GM18517 (cell line): ENCODE data around the gene CA10.
A peak's percentile ranks its signal among the peaks of the same experiment; 100 is the strongest.

Experiments
- ATAC-seq: cut with Tn5 transposase; IDR thresholded peaks from one replicate; pipeline ENCODE4 v1.9.1; 2021; ENCODE audit warnings: mild to moderate bottlenecking, moderate library complexity; ENCODE audit not compliant: unreplicated experiment

CA10 gene

DNA sequence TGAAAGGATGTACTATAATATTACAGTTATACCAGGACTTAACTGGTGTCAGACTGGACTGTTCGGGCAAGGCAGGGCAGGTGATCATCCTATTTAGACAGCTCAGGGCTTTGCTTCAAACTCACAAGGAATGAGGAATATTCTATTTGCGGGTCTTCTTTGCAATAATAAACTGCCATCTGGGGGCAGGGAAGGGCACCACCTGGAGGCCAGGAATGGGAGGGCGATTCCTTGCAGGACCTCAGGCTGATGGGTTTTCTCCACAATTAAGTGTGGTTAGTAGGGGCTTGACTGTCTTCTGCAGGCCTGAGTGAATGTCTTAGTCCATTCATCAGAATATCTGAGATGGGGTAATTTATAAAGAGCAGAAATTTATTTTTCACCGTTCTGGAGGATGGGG lies 424.1 kb downstream of the CA10 start:
- ATAC-seq: no peak

DNA sequence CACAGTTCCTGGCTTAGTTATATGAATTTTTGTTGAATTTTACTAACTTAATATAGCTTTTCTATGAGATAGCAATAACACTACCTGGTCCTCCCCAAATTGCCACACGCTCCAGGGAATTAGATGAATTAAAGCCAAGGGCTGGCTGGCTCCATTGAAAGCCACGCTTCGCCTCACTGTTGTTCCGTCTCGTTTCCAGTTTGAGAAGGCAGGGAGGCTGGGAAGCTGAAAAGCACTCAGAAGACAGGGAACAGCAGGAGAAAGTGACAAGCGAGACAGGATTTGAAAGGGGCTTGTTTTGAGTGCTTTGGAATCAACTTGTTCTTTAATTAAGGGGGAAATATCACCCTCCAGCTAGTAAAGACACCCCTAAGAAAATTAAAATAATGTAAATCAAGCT lies 425.3 kb downstream of the CA10 start:
- no peak for ATAC-seq

DNA sequence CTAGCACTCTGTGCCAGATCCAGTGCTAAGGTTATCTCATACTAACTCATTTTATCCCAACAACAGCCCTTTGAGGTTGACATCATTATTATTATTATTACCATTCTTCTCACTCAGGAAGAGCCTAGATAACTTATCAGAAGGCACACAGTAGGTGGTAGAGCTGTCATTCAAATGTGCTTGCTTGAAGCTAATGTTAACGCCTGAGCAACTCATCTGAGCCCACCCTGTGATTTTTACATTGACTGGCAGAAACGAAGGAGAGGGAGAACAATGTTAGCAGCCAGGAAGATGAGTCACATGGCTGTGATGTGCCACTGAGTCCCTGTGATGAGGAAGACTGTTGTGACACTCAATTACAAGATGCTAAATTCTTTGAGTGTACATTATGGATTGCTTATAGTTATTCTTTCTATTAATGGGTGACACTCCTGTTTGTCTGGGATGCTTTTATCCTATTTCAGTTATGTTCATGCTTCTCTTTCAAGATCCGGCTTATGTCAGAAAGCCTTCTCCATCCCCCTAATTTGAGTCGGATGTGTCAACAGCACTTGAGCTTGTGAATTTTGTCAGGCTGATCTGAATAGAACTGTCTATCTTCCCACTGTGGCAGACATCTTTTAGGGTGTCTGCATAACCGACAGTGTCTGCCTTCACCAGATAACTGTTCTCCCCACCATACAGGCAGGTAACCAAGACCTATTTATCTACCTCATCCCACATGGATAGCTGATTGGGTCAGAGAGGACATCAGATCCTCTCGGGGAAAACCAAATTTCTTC lies 426.4 kb downstream of the CA10 start:
- ATAC-seq: no peak

DNA sequence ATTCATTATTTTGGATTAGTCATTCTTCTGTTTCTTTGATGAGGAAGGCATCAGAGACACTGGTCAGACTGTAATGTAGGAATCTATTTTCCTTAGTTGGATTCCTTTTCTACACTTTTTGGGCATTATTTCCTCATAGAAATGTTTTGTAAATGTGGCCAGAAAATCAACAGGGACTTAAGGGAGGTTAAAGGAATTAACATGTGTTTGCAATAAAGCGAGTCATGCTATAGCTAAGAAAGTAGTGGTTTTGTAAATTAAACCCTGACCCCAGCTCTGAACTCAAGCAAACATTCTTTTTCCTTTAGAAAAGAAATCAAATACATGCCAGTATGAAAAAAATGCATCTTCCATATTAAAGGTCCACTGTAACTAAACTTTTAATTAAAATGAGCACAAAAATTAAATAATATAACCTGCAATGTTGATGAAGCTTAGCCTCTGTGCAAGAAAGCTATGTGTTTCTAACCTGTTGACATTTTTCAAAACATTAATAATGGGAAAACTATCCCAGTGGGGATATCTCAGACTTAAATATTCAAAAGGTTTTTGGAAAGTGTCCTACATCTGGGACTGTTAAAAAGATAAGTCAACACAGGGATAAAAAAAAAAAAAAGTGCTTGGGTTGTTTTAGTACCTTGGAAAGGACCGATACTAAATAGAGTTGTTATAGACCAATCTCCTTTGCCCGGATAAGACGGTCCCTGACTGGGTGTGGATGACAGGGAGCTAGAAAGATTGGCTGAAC lies 428.0 kb downstream of the CA10 start:
- no peak for ATAC-seq

DNA sequence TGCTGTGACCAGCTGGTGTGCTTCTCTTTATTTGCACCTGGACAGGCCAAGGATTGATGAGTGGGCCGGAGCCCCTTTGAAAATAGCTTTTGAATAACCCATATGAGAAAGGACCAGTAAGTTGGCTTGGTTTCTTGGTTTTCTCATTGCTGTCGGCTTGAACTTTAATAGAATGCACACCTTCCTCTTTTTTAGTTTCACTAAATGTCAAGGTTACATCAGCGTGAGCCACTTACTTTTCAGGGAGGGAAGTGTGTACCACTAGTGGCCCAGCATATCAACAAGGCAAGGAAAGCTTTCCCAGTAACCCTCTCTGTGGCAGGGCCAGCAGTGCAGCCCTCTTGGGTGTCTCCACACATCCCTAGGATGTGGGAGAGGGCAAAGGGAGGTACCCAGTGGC lies 433.3 kb downstream of the CA10 start:
- peak; percentile 71 for ATAC-seq

DNA sequence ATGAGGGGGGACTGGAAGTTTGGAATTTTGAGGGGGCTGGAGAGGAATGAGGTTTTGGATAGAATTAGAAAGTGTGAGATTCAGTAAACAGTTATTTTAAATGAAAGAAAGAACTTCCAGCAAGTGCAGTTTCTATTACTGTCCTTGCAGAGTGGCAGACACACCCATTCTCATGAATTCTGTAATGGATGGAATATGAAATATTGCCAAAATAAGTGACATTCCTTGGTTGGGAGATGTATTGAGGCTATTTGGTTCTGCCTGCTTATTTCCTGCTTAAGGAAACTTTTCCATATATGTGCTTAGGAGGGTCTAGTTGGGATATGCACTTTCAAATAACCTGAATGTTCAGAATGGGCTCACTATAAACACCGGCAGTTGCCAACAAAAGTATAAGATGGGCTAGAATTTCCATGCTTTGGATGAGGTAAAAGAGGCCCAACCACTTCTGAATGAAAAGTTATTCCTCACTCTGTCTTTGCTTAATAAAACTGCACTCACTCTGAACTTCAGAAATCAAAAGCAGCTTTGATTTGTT lies 434.4 kb downstream of the CA10 start:
- no peak for ATAC-seq

DNA sequence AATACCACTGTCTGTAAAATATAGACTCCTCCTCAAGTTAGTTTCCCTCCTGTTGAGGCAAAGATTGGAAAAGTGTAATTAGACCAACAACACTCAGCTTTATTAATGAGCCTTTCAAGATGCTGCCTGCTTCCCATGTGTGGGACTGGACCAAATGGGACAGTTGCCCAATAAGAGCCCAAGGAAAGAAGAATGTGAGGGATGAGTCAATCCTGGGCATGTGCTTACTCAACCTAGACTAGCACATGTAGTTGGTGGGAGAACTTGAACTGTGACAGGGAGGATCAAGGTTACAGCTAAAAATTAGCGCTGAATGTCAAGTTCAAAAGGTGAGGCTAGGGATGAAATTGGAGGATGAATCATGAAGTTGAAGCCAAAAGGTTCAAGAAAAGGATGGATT lies 435.5 kb downstream of the CA10 start:
- ATAC-seq: no peak

DNA sequence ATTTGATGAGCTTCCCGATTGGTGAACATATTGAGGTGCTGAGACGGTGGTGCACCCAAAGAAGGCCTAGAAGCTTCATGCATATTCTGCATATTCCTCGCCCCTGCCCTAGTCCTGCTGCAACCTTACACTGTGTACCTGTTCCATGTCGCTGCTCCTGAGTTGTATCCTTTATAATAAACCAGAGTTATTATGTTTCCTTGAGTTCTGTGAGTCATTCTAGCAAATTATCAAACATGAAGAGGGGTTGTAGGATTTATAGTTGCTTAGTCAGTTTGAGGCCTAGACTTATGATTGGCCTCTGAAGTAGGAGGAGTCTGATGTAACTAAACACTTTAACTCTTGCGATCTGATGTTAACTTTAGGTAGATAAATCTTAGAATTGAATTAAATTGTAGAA lies 436.8 kb downstream of the CA10 start:
- ATAC-seq: no peak

DNA sequence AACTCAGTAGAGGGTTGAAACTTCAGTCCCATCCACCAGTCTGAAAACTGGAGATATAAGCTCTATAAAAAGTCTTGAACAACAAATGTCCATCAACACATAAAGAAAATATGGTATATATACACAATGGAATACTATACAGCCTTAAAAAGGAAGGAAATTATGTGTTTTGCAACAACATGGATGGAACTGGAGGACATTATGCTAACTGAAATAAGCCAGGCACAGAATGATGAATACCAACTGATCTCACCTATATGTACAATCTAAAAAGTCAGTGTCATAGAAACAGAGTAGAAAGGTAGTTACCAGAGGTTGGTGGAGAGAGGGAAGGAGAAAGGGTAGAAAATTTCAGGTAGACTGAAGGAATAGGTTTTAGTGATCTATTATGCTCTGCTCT lies 438.1 kb downstream of the CA10 start:
- ATAC-seq: no peak

DNA sequence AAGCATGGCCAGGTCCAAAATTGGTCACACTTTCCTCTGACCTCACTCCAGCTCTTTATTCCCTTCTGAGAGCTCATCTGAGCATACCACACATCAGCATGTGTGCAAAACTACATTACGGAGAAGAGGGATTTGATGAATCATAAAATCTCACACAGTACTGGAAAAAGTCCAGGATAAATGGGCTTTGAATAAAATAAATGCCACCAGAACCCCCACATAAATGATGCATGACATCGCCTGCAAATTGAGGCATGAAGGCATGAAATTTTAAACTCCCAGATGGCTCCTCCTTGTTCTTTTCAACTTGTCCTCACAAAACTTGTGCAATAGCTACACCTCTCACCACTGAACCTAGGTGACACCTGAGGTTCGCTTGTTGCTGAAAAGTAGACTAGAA lies 439.5 kb downstream of the CA10 start:
- no peak for ATAC-seq

DNA sequence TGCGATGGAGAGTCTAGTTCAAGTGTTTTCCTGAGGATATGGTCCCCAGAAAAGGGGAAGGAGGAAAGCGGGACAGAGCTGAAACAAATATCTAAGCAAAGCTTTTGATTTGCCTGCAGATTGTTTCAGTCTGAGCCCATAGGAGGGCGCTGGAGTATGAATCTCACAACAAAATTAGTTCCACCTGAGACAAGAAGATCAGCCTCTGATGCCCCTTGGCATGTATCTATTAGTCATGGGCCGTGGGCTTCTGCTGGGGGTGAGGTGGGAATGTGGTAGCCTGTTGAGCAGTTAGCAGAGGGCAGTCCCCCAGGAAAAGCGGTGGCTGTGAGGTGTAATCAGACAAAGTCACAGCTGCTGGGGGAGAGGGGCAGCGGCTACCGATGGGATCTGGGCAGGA lies 446.9 kb downstream of the CA10 start:
- no peak for ATAC-seq

DNA sequence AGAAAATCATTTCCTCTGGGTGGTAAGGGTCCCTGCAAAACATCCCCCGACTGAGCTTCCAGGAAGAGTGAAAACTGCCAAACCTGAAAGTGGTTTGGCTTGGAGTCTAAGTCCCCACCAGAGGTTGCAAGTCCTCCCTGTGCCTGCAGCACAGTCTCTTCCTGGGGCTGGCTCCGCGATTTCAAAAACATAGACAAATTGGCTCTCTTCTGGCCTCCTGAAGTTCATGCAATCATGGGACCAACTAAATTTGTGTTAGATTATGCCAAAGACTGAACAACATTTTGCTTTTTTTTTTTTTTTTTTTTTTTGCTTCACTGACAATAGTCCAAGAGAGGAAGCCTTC lies 447.9 kb downstream of the CA10 start:
- no peak for ATAC-seq

DNA sequence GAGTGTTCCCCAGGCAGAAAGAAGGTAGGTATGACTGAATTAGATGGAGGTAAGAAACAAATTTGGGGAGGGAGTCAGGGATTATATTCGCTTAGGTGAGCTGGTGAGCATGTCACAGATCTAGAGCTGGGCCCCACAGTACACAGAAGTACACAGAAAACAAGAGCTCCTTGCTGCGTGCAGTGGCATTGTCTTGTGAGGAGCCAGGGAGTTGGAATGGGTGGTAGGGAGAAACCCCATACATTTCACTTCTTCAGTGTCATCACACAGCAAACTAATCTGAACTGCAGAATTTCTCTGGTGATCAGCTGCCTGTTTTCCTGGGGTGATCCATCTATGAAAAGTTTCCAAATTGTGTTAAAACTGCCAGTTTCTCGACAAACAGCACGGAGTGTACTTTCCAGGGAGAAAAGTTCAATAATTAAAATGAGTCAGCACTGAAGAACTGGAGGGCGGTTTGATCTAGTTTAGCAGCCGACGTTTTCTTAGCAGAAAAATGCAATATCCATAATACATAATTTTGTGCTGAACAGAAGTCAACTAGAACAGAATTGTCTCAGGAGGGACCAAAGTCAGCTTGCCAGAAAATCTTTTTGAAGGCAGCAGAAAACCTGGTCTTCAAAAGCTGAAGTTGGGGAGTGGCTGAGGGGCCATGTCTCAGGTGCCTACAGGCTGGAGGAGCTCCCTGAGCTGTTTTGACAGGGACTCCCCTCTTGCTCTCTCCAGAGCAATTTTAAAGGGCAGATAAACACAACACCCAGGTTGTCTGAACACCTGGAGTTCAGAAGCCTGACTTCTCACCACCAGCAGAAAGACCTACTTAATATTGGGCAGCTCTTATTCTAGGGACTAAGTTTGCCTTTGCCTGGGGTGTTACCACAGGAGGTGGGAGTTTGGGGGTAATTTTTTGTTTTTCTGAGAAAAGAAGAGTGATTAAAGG lies 448.6 kb downstream of the CA10 start:
- no peak for ATAC-seq

DNA sequence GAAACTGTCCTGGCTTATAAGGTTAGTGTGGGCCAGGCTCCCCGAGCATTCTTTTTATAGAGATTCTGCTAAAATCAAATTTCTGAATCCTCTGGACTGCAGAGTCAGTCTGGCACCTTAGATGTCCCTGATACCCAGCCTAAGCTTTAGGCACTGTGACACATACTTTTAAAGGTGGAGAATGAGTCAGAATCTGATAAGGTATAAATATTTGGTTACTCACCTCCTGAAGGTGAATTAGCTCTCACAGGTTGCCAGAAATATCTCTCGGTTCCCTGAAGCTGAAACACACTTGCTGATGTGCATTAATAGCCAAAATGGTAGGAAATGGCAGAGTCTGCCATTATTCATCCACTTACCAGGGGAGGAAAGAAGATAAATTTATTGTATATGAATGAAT lies 451.3 kb downstream of the CA10 start:
- no peak for ATAC-seq

DNA sequence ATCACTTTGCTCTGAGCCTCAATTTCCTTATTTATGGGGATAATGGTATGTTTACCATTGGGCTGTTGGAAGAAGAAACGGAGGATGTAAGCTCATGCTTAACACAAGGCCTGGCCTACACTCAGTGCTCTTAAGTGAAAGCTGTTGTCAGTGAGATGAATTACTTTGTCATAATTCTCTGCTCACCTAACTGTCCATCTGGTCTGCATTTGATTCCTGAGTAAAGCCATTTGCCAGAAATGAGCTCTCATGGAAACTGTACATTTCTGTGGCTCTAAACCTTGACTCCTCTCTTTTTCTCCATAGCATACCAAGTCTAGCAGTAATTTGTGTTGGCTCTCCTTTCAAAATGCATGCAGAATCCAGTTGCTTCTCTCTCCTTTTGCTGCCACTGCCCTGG lies 452.4 kb downstream of the CA10 start:
- no peak for ATAC-seq

DNA sequence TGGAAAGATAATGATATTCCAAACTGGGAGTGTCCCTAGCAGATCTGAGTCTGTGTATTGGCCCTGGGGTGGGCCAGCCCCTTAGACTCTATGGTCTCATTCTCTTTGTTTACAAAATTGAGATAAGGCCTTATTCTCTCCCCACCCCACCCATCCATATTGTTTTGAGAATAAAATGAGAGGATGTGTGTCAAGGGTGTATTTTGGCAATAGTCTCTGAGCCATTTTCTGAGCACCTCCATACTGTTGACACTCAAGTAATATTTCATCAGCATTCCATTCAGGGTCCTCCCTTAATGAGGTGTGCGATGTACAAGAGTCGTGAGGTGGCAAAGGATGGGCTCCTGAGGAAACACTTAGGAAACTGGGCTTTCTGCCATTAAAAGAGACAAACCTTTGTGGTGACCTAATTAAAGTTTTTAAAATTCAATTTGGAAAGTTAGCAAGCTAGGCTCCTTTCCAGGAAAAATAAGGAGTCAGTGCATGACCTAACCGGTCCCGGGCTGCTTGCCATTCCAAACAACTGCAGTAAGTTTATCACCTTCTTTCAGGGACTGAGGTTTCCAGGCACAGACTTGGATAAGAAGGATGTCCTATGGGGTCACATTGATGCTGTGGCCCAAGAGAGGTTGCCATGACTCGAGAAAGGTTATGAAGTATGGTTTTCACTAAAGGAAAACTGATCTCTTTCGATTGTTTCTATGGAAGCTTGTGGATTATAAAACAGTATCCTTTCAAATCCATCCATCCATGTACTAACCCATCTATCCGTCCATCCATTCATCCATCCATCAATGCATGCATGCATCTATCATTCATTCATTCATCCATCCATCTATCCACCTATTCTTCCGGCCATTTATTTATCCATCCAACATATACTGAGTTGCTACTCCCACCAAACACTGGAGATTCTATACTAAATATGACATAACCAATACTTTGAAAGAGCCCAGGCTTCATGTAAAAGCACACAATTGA lies 454.9 kb downstream of the CA10 start:
- ATAC-seq: no peak

DNA sequence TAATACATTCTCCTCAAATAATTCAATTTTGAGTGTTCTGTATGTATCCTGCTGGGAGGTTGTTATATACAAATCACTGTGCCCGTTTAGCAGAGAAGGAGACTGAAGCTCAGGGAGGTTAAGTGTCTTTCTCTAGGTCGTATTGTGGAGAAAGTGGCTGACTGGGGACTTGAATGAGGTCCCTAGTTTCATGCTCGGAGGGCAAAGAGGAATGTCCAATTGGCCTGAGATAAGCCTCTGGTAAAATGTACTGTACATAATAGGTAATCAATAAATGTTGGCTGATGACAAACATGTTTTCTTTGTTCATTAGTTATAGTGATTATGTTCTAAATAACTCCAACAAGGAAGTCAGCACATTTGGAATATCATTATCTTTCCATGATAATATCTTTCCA lies 455.6 kb downstream of the CA10 start:
- no peak for ATAC-seq

DNA sequence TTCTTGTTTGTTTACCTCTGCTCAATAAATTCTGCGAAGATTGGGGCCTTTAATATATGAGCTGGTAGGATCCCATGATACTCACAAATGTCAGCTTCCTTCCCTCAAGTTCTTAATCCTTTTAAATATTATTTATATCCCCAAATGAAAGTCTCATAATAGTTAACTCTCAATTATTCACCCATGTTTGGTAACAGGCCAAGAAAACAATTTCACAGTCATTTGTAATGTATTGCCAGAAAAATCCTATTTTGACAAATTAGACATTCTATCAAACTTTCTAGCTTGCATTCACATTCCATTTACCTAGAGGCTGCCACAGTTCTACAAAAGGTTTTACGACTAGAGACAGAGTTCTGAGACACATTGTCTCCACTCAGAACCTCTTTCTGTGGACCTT lies 457.0 kb downstream of the CA10 start:
- ATAC-seq: no peak

DNA sequence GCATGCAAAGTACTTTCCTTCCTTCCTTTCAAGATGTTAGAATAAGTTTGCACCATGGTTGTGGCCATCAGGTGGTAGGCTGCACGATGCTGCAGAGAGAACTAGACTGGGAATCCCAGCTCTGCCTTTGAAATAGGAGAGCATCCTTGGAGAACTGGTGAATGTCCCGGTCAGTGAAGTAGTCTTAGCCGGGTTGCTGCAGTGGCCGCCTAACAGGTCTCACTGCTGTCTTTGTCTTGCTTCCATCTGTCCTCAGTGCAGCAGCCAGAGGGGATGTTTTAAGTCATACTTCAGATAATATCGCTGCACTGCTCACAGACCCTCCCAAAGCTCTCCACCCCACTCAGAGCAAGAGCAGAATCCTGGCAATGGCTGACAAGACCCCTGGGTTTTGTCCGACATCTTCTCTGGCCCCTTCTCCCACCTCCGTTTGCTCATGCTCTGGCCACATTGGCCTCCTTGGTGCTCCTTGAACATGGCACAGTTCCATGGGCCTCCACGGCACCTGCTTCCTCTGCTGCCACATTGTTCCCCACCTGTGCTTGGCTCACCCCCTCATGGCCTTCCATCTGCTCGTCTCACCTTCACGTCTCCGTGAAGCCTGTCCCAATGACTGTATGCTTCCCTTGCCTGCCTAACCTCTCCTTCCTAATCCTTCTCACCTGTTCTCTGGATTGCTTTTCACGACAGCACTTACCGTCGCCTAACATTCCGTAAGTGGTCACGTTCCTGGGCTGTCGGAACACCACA lies 458.3 kb downstream of the CA10 start:
- ATAC-seq: no peak
